HT-29 (cell line): ENCODE data around the gene OTOA. TPM values are rescaled to one million over a fixed set of nuclear protein-coding genes. Genes with fewer than 3 reads are reported as not detected.

Experiments used
- small RNA-seq: library from RNA; depleted of rRNA; stranded (forward); fragments of <200 nt; gene quantifications from one replicate; pipeline ENCODE3, GENCODE V24; 2014
- total RNA-seq: library from RNA; depleted of rRNA; stranded (reverse); fragments of >200 nt; shearing (Covaris generic); gene quantifications from 2 replicates; pipeline ENCODE4 v1.2.3, GENCODE V29; 2014; rRNA removed

OTOA gene
- total RNA-seq, 1 experiment from 2014 or later: 0.08 TPM

Small RNAs within 50 kb of the gene (small RNA-seq; reads per million reads assigned to genes)
- gene RNU6-1005P (not detected), gene RNU6-196P (not detected)

Other genes with a start within 250 kb of the OTOA start
- 120 and 131 TPM in 2 replicates for gene METTL9, start 64.4 kb upstream of the OTOA start, total RNA-seq
- not detected in 2 replicates for gene IGSF6, start 11.4 kb upstream of the OTOA start, total RNA-seq
- 23.8 and 36.5 TPM in 2 replicates for gene NPIPB4, start 193.8 kb downstream of the OTOA start, total RNA-seq